Epithelial cell of esophagus (primary cell): ENCODE measurements around the gene ASB4.

Experiments
- DNase-seq: peaks from one replicate; pipeline ENCODE4 v3.0.0; 2010; ENCODE audit warnings: low read depth
- H3K4me3 ChIP-seq: 2 replicates; pipeline ENCODE4 v1.5.1; 2011; ENCODE audit warnings: mild to moderate bottlenecking, low read length, control low read depth
- TF ChIP-seq, protein P1 (sequence below): IDR thresholded peaks from 2 replicates; pipeline ENCODE4 v1.5.1; 2011; ENCODE audit warnings: low read depth, mild to moderate bottlenecking, low read length, control low read depth, inconsistent platforms; ENCODE audit not compliant: insufficient read depth; ENCODE audit errors: missing control alignments

The ASB4 gene

DNA sequence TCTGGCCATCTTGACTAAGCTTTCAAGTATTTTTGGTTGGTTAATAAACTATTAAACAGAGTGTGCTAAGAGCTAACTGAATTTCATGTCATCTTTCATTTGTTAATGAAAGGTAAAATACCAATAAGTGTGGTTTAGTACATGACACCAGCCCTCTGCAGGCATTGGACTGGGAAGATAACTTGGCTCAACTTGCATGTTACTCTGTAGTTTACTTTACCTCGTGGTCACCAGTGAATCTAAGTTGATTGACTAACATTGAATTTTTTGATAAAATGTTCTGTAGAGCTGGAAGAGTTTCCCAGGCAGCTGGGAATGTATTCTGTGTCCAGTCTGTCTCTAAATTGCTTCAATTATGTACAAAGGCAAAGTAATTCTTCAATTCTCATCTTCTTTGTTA is 49.9 kb downstream of the ASB4 start:
- TF ChIP-seq, protein P1, sequence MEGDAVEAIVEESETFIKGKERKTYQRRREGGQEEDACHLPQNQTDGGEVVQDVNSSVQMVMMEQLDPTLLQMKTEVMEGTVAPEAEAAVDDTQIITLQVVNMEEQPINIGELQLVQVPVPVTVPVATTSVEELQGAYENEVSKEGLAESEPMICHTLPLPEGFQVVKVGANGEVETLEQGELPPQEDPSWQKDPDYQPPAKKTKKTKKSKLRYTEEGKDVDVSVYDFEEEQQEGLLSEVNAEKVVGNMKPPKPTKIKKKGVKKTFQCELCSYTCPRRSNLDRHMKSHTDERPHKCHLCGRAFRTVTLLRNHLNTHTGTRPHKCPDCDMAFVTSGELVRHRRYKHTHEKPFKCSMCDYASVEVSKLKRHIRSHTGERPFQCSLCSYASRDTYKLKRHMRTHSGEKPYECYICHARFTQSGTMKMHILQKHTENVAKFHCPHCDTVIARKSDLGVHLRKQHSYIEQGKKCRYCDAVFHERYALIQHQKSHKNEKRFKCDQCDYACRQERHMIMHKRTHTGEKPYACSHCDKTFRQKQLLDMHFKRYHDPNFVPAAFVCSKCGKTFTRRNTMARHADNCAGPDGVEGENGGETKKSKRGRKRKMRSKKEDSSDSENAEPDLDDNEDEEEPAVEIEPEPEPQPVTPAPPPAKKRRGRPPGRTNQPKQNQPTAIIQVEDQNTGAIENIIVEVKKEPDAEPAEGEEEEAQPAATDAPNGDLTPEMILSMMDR = no peak
- no peak for DNase-seq

GRCh38 chr7:95536656-95537311 is 51.0 kb downstream of the ASB4 start:
- TF ChIP-seq, protein P1 = no peak
- H3K4me3 ChIP-seq = no peak overlapping the region
- DNase-seq = no peak

More for the DNA sequence above, 49.9 kb downstream of the ASB4 start:
- H3K4me3 ChIP-seq = no peak overlapping the region

GRCh38 chr7:95537468-95537867 is 51.7 kb downstream of the ASB4 start:
- TF ChIP-seq, protein P1 = no peak
- no peak for DNase-seq

GRCh38 chr7:95539426-95539825 is 53.7 kb downstream of the ASB4 start:
- DNase-seq = no peak
- no peak overlapping the region for H3K4me3 ChIP-seq
- TF ChIP-seq, protein P1 = no peak

More at GRCh38 chr7:95537468-95537867, 51.7 kb downstream of the ASB4 start:
- no peak overlapping the region for H3K4me3 ChIP-seq

DNA sequence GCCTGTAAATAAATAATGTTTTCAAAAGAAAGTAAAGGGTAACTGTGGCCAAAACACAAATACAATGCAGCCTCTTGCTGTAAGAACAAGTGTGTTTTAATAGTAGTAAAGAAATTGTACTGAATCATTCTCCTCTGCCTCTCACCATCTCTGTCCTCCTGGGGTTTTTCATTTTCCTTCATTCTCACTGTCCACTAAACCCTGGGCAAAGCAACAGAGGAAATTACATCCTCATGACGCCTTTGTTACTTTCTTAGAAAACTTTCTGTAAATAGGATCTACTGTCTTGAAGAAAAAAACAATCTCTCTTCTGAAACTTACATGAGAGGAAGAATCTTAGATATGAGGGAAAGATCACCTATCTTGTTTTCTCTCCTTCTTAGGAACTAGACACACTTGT is 54.6 kb downstream of the ASB4 start:
- H3K4me3 ChIP-seq = no peak overlapping the region
- DNase-seq = no peak
- TF ChIP-seq, protein P1 = no peak

DNA sequence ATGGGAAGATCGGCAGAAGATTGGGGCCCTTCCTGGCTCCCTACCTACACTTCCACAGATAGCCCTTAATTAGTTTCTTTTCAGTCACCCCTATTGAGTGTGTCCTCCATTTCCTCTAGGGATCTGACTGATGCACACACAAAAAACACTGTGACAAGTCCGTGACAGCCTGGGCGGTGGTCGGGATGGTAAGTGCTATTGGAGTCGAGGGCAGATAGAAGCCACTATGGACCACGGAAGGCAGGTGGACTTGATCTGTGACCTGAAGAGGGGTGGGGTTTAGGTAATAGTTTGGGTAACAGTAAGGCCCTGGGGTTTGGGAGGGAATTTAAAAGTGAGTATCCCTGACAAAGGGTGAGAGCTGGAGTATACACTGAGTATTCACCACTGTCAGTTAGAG is 57.6 kb downstream of the ASB4 start:
- DNase-seq = no peak
- no peak overlapping the region for H3K4me3 ChIP-seq
- TF ChIP-seq, protein P1 = no peak

- H3K4me3 ChIP-seq = no peak overlapping the region
- TF ChIP-seq, protein P1 = no peak
These were observed 58.4 kb downstream of the ASB4 start for GRCh38 chr7:95544171-95544570.

More at GRCh38 chr7:95544171-95544570, 58.4 kb downstream of the ASB4 start:
- no peak for DNase-seq
